Right kidney (tissue), 1 donor: ENCODE results near the gene LEPROT.

Experiments used
- DNase-seq: peaks from one replicate; pipeline ENCODE4 v3.0.0-alpha.2; 2016

Gene LEPROT

GRCh38 chr1:65477414-65478378, 57.2 kb downstream of the LEPROT start:
- no peak for DNase-seq

- no peak for DNase-seq
Measured at GRCh38 chr1:65478379-65479026, 58.0 kb downstream of the LEPROT start.

DNA sequence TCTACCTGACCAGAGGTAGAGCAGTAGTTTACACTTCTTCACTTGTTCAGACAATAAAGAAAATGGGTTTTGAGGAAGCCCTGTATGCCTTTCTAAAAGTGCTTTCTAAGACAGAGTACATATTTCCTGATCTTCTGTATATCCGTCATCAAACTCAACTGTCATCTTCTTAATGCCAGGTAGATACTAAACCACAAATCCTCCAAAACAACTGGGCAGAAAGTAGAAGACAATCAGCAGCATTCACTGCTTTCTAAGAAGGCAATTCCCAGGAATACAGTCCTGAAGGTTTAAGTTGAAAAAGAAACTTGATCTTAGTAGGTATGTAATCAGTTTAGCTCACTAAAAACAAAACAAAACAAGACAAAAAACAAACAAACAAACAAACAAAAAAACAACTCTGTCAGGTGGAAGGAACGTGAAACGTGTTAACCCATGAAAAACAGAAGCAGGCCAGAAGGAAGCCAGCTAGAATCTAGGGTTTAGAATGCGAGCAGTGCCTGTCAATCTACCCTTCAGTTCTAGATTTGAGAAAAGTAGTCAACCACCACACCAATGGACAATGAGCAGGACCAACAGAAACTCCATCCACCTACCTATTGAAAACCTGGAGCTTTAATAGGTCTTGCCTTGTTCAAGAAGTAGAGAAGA, 59.2 kb downstream of the LEPROT start:
- no peak for DNase-seq

DNA sequence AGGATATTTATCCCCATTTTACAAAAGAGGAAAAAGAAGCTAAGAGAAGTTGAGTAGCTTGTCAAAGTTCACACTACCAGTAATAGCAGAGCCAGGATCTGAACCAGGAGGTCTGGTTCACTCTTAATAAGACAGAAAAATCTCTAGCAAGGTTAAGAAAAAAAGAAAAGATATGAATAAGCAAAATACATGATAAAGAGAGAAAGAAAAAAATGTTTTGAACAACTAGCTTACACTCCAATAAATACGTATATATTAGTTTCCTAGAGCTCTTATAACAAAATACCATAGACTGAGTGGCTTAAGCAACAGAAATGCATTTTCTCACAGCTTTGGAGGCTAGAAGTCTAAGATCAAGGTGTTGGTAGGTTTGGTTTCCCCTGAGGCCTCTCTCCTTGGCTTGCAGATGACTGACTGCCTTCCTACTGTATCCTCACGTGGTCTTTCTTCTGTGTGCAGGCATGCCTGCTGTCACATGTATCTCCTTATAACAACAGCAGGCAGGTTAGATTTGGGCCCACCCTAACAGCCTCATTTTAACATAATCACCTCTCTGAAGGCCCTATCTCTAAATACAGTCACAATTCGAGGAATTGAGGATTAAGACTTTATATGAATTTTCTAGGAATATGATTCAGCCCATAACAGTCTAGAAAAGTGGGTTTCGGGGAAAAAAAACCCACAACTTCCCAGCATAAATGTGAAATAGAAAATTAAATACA, 60.4 kb downstream of the LEPROT start:
- no peak for DNase-seq

GRCh38 chr1:65483993-65484754, 63.7 kb downstream of the LEPROT start:
- no peak for DNase-seq
